ENCODE results near the gene RAPGEF1.

GRCh38 chr9:131672451-131672850, 67.4 kb downstream of the RAPGEF1 start:
- TF ChIP-seq POLR2A (IDR thresholded peaks at IDR 0.05): no peak
- TF ChIP-seq, protein P1, sequence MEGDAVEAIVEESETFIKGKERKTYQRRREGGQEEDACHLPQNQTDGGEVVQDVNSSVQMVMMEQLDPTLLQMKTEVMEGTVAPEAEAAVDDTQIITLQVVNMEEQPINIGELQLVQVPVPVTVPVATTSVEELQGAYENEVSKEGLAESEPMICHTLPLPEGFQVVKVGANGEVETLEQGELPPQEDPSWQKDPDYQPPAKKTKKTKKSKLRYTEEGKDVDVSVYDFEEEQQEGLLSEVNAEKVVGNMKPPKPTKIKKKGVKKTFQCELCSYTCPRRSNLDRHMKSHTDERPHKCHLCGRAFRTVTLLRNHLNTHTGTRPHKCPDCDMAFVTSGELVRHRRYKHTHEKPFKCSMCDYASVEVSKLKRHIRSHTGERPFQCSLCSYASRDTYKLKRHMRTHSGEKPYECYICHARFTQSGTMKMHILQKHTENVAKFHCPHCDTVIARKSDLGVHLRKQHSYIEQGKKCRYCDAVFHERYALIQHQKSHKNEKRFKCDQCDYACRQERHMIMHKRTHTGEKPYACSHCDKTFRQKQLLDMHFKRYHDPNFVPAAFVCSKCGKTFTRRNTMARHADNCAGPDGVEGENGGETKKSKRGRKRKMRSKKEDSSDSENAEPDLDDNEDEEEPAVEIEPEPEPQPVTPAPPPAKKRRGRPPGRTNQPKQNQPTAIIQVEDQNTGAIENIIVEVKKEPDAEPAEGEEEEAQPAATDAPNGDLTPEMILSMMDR (IDR thresholded peaks at IDR 0.05): no peak
